ENCODE data around the gene TMEM128.
"Not testable (repeated sequence)": the region's sequence is repeated elsewhere in the genome, so short reads cannot be mapped to it uniquely, and the experiment has no call there.

TMEM128 gene

GRCh38 chr4:4254666-4255065 is 6.6 kb upstream of the TMEM128 start:
- FAIRE-seq = no peak

DNA sequence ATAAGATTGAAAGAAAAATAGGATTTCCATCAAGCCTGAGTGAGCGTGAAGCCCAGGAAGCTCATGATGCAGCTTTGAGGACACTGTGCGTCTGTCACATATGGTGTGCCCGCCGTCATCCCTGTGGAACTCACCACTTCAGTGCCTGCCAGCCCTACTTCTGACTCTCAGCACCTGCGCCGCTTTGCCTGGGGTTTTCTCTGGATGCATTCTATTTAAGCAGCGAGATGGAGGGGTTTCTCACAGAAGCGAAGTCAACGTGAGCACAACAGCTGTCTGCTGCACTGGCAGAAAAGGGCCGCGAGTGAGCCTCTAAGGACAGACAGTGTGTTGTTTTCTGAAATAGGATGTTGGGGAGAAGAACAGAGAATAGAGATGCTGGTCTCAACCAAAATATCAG is 6.2 kb upstream of the TMEM128 start:
- no peak for FAIRE-seq

DNA sequence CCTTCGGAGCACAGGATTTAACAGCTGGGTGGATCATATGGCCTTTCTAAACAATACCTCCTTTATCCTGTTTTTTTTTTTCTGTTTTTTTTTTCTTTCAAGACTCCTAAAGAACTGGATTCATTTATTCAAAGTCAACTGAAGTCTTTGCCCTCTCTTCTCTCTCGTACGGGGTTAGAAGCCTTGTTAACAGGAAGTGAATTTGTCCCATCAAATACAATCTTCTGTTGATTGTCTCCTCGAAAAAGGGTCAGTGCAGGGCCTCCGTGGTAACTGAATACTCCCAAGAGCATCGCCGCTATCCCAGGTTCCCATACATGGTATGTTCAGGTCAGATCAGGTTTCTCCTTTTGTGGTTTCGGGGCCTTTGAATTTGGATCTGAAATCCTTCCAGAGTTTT is 1.8 kb upstream of the TMEM128 start:
- no peak for FAIRE-seq

DNA sequence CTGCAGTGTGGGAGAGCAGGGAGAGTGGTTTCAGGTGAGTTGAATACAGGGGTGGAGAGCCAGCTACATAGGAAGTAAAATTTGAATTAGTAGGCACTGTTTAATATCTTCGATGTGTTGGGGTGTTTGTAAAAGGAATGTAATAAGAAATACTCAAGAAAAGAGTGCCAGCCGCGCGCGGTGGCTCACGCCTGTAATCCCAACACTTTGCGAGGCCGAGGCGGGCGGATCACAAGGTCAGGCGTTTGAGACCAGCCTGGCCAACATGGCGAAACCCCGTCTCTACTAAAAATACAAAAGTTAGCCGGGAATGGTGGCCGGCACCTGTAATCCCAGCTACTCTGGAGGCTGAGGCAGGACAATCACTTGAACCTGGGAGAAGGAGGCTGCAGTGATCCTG is 1.3 kb upstream of the TMEM128 start:
- not testable (repeated sequence) for FAIRE-seq

GRCh38 chr4:4248885-4249203 is 821 bp upstream of the TMEM128 start:
- FAIRE-seq = no peak

GRCh38 chr4:4247696-4248028 is 361 bp downstream of the TMEM128 start:
- no peak for FAIRE-seq

DNA sequence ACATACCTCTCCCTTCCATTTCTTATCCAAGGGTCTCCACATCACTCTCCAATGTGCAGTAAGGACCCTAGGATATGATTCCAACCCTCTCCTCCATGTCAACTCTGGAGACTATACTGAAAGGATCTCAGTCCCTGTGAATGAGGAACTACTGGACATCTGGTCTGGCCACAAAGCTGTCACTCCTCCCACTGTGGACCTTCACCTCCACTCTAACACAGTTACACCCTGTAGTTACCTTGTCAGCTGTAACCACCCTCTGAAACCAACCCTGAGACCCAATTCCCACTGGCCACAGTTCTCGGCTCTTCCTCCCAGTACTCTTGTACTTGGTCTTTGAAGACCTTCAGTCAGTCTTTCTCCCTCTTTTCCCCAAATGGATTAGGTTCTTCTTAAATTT is 2.9 kb downstream of the TMEM128 start:
- FAIRE-seq = no peak

GRCh38 chr4:4239551-4239950 is 8.5 kb downstream of the TMEM128 start:
- FAIRE-seq = not testable (repeated sequence)

- FAIRE-seq = no peak
Measured at GRCh38 chr4:4233610-4234009, 14.4 kb downstream of the TMEM128 start.

DNA sequence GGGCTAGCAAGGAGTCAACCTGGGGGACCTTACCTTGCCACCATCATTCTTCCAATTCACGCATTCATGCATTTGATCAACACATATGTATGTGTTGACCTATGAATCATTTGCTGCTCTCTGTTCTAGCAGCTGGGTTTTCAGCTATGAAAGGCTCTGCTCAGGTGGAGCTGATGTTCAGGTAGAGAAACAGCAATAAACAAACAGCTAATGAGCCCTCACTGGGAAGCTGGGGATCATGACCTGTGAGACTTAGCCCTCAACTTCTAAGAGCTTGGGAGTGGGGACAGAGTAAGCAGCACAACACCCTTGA is 19.7 kb downstream of the TMEM128 start:
- FAIRE-seq = no peak

GRCh38 chr4:4227510-4228355 is 20.3 kb downstream of the TMEM128 start:
- FAIRE-seq = no peak

- FAIRE-seq = no peak
Measured at GRCh38 chr4:4226606-4227438, 21.2 kb downstream of the TMEM128 start, which contains the start of gene OTOP1. TSS of gene OTOP1 (minus strand) at chr4:4226929. CDS start at chr4:4226864, 65 bp downstream.

DNA sequence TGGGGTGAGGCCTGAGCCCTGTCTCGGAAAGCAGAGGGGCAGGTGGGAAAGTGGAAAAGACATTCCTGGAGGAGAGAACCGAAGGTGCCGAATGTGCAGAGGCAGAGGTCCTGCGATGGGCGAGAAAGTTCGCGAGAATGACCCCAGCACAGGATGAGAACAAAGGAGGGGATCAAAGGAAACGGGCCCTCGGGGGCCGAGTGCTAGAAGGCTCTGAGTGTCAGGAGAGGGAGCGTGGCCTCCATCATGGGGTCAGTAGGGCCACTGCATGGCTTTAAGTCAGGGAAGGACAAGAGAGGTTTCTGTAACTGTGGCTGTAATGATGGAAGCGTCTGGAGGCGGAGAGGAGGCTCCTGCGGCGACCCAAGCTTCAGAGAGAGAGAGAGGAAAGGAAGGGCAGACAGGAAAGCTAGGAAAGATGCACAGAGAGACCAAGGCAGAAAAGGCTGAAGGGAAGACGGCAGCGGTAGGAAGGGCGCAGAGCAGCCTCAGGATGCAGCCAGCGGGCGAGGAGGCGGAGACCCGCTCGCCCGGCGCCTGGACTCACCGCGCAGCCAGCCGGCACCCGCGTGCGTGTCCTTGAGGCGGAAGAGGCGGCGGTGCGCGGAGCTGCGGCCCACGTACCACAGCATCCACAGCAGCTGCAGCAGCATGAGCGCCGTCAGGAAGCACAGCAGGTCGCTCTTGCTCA is 22.0 kb downstream of the TMEM128 start:
- no peak for FAIRE-seq

GRCh38 chr4:4217113-4217512 is 30.9 kb downstream of the TMEM128 start:
- FAIRE-seq = no peak

DNA sequence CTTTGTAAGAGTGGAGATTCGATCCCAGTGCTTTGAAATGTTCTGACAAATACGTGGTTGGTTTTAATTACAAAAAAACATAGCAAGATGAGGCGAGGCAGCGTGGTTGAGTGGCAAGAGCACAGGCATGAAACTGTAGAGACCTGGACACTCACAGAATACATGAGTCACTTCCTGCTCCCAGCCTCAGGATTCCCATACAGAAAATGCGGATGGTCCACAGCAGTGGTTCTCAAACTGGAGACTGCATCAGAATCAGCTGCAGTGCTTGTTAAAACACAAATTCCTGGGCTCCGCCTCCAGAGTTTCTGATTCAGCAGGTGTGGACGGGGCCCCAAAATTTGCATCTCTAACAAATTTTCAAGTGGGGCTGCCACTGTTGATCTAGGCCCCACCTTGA is 31.4 kb downstream of the TMEM128 start:
- no peak for FAIRE-seq

- not testable (repeated sequence) for FAIRE-seq
Measured at GRCh38 chr4:4213674-4214073, 34.3 kb downstream of the TMEM128 start.

DNA sequence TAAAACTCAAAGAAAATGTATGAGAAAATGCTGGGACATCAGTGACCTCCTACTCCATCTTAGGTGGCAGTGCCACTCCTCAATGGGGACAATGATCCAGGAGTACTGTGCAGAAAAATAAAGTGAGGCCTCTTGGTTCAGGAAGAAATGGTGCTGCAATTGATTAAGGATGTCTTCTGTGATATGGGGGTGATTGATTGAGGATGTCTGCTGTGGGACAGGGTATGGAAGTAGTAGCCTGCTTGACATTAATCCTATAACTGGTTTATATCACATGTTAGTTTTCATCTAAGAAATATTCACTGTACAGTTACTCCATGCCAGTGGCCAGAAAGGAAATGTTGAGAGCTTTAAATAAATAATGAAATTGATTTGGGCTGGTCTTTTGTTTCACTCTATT is 41.8 kb downstream of the TMEM128 start:
- FAIRE-seq = no peak

- FAIRE-seq = no peak
Measured at GRCh38 chr4:4204401-4204745, 43.6 kb downstream of the TMEM128 start.

GRCh38 chr4:4203688-4204400 is 44.2 kb downstream of the TMEM128 start:
- FAIRE-seq = no peak

DNA sequence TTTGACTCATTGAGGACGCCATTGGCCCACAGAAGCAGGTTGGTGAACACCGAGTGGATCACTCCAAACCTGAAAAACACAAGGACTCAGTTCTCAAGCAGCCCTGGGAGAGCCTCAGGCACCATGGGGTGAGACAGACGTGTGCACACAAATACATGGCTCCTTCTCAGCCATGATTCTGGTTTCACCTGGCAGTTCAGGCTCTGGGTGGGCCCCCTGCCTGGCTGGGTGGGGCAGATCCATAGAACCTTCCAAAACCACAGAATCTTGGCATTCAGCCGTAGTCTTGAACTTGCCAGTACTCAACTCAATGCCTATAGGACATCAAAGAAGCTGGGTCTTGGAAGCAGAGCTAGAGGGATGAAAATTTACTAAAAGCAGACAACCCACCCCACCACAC is 45.5 kb downstream of the TMEM128 start:
- no peak for FAIRE-seq

DNA sequence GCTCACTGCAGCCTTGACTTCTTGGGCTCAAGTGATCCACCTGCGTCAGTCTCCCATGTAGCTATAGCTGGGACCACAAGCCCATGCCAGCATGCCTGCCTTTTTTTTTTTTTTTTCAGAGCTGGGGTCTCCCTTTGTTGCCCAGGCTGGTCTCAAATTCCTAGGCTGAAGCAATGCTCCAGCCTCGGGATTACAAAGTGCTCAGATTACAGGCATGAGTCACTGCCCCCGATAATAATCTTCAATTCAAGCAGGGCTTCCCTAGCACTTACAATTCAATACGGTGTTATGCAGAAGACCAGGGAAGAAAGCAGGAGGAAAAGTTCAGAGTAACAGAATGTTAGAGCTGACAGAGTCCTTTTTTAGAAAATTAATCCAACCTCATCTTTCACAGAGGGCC is 47.4 kb downstream of the TMEM128 start:
- FAIRE-seq = no peak

- no peak for FAIRE-seq
Measured at GRCh38 chr4:4195354-4195753, 52.7 kb downstream of the TMEM128 start.

GRCh38 chr4:4188557-4188956 is 59.5 kb downstream of the TMEM128 start:
- FAIRE-seq = not testable (repeated sequence)

Measured in G401.6 (cell line).